B cell (primary cell): ENCODE results near the gene DTWD2.

Source experiments
- EZH2 ChIP-seq: IDR thresholded peaks from 2 replicates; pipeline ENCODE4 v1.6.1; 2012; ENCODE audit warnings: borderline replicate concordance, low read depth, mild to moderate bottlenecking, moderate library complexity, low read length; ENCODE audit not compliant: insufficient read depth, poor library complexity, severe bottlenecking
- TF ChIP-seq, protein P1 (sequence below): fragments of 200-600 bp; IDR thresholded peaks from one replicate; pipeline ENCODE4 v1.8.0; 2022; ENCODE audit warnings: antibody characterized with exemption, mild to moderate bottlenecking

DNA sequence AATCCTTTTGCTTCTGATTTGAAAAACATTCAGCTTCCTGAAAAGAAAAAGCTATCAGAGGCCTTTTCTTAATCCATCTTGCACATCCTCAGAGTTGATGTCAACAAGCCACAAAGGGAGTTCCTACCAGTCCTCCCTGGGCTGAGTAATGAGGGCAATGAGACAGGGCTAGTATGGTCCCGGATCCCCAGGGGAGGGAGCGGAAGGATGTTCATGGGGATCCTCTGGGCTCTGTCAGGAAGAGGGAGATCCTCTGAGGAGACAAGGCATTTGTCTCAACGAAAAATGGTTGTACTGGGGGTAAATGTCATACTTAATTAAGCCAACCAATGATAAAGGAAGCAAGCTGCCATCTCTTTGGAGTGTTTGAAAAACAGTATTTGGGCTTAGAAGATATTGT is 195.3 kb downstream of the DTWD2 start:
- TF ChIP-seq, protein P1, sequence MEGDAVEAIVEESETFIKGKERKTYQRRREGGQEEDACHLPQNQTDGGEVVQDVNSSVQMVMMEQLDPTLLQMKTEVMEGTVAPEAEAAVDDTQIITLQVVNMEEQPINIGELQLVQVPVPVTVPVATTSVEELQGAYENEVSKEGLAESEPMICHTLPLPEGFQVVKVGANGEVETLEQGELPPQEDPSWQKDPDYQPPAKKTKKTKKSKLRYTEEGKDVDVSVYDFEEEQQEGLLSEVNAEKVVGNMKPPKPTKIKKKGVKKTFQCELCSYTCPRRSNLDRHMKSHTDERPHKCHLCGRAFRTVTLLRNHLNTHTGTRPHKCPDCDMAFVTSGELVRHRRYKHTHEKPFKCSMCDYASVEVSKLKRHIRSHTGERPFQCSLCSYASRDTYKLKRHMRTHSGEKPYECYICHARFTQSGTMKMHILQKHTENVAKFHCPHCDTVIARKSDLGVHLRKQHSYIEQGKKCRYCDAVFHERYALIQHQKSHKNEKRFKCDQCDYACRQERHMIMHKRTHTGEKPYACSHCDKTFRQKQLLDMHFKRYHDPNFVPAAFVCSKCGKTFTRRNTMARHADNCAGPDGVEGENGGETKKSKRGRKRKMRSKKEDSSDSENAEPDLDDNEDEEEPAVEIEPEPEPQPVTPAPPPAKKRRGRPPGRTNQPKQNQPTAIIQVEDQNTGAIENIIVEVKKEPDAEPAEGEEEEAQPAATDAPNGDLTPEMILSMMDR: no peak
- no peak for TF ChIP-seq EZH2
